Fibroblast of mammary gland (primary cell): ENCODE results near the gene NTM.

Source experiments
- DNase-seq: peaks from one replicate; pipeline ENCODE4 v3.0.0-alpha.2; 2010; ENCODE audit warnings: low read depth
- H3K4me3 ChIP-seq: 2 replicates; pipeline ENCODE4 v1.5.1; 2011; ENCODE audit warnings: low read depth, mild to moderate bottlenecking, low read length, moderate library complexity; ENCODE audit not compliant: control insufficient read depth
- TF ChIP-seq, protein P1 (sequence below): conservative IDR thresholded peaks from 2 replicates; pipeline ENCODE4 v1.5.1; 2011; ENCODE audit warnings: low read depth, low read length, inconsistent platforms; ENCODE audit not compliant: control insufficient read depth, insufficient read depth

NTM gene

DNA sequence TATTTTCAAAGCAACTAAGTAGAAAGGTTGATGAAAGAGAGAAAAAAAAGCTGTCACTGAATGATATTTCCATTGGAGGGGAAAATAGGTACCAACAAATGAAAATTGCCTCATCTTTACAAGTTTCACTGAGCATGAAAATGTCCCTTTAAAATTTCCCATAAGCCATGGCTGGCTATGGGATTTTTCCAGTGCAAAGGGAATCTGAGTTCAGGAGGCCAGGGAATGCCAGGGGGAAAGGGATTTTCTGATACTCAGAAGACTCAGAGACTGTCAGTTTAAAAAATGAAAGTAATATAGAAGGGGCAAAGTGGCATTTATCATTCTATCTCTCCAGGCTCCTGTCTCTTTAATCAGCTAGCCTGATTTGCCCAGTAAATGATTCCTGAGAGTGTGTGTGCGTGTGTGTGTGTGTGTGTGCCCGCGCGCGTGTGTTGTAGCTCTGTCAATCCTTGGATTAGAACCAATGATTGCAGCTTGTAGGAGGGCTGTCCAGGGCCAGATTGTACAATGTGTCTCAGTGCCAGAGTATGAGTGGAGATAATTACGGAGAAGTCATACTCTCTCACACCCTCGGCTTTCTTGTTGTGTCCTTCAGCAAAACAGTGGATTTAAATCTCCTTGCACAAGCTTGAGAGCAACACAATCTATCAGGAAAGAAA is at the start of gene NTM:
Gene NTM, plus strand, starts transcription at position 526 of the 662 bp plus-strand sequence.
- DNase-seq = peak; percentile 62
- H3K4me3 ChIP-seq = no peak within 1 kb of the TSS
- TF ChIP-seq, protein P1, sequence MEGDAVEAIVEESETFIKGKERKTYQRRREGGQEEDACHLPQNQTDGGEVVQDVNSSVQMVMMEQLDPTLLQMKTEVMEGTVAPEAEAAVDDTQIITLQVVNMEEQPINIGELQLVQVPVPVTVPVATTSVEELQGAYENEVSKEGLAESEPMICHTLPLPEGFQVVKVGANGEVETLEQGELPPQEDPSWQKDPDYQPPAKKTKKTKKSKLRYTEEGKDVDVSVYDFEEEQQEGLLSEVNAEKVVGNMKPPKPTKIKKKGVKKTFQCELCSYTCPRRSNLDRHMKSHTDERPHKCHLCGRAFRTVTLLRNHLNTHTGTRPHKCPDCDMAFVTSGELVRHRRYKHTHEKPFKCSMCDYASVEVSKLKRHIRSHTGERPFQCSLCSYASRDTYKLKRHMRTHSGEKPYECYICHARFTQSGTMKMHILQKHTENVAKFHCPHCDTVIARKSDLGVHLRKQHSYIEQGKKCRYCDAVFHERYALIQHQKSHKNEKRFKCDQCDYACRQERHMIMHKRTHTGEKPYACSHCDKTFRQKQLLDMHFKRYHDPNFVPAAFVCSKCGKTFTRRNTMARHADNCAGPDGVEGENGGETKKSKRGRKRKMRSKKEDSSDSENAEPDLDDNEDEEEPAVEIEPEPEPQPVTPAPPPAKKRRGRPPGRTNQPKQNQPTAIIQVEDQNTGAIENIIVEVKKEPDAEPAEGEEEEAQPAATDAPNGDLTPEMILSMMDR = no peak

DNA sequence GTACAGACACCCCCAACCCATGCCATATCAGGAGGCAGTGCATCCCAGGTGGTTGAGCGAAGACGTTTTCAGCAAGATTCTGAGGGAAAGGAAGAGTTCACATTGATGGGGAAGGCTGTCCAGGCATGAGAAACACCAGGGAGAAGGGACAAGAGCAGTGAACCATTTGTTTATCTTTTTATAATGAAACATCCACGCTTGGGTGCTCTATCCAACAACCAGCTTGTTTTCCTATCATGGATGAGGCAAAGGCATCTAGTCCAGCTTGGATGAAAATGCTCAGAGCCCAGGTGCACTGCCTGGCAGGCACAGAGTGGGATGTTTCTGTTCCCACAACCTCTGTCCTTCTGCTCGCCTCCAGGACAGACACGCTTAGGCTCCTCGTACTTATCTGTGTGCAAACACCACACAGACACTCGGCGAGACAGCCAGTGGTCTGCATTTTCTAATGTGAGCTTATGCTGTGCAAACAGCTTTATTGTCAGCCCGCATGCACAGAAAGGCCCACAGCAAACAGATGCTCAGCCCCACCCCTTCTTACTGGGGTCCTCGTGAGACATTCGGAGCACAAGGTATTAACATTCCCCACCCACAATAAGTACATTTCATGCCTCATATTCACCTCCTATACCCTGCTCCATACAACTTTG is 45.4 kb upstream of the NTM start:
- TF ChIP-seq, protein P1 = no peak
- no peak for DNase-seq
- no peak overlapping the region for H3K4me3 ChIP-seq

DNA sequence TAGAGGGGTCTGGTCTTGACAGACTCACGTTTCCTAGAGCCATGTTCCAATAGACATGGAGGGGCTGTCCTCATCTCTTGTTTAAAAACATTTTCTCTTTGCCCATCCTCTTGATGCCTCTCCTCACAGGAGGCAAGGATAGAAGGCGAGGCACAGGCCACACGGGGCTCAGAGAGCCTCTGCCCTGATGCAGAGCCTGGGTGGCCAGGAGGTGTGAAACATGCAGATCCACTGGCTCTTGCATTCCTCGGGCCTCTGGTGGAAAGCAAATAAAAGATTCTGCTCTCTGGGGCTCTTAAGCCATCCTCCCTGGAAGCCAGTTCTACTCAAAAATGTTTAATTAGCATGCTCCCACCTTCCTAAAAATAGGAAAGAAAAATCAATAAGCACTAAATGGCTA is 43.6 kb upstream of the NTM start:
- TF ChIP-seq, protein P1 = no peak
- no peak overlapping the region for H3K4me3 ChIP-seq
- no peak for DNase-seq

DNA sequence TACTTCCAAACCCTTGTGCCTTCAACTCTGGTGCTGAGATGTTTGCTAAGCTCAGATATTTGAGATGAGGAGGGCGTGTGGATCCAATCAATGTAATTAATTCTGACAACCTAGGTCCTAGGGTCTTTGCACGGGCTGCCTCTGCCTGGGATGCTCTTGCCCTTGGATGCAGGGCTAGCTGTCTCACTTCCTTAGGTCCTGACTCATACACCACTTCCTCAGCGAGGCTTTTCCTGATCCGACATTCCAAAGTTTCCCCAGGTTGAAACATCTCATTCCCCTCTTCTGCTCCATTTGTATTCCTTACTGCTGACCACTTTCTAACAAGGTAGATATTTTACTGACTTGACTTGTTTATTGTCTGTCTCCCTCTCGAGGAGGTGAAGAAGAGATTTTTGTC is 43.0 kb upstream of the NTM start:
- DNase-seq = peak; percentile 6
- TF ChIP-seq, protein P1 = no peak
- no peak overlapping the region for H3K4me3 ChIP-seq

DNA sequence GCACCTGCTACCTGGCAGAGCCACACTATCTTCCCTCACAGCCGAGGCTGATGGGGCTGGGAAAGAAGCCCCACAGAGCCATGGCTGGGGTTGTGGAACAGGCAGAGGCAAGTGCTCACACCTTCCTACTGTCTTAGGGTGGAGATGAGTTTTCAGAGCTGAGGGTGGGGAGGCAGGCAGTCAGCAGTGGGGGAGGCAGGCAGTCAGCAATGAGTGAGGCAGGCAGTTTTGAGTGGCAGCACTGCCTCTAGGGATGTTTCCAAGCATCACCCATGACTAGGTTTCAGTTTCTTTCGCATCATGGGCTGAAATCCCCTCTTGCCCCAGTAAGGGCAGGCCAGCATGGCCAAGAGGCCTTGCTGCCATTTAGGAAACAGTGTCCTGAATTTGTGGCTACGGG is 41.6 kb upstream of the NTM start:
- DNase-seq = no peak
- TF ChIP-seq, protein P1 = no peak
- H3K4me3 ChIP-seq = no peak overlapping the region

DNA sequence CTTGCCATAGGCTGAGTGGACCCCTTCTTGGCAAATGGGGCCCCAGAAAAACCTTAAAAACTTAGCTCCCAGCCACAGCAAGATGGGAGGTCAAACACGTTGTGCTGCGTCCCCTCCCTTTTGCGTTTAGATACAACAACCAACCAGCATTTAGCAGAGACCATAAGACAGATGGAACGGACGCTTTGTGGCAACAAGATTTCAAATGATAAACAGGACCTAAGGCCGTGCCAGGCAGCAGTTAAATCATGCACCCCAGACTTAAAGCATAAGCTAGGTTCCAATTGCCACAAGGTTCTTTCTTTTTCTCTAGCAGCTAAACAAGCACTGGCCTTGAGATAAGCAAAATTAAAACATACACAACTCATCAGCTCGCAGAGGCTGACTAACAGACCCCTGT is 39.4 kb upstream of the NTM start:
- DNase-seq = no peak
- TF ChIP-seq, protein P1 = no peak
- H3K4me3 ChIP-seq = no peak overlapping the region
